AG04449 (cell line): ENCODE measurements around the gene PBRM1.

Experiments used
- CTCF ChIA-PET: fragments of 350-600 bp; formaldehyde crosslinking; extraction: SDS; loops from one replicate; lab custom pipeline; 2021; ENCODE audit warnings: antibody characterized with exemption; lab: Yijun Ruan, JAX
- POLR2A ChIA-PET: fragments of 400-600, 350-600 bp; formaldehyde crosslinking; extraction: SDS; loops from one replicate; lab custom pipeline; 2020; ENCODE audit warnings: antibody characterized with exemption, inconsistent platforms; lab: Yijun Ruan, JAX
- DNase-seq: peaks from one replicate; pipeline ENCODE4 v3.0.0-alpha.2; 2010; ENCODE audit warnings: low read depth, low spot score
- H3K4me3 ChIP-seq: 2 replicates; pipeline ENCODE4 v1.5.1; 2011; ENCODE audit warnings: low read depth, mild to moderate bottlenecking, control low read depth, low read length
- TF ChIP-seq, protein P1 (sequence below): IDR thresholded peaks from one replicate; pipeline ENCODE4 v1.5.1; 2011; ENCODE audit warnings: mild to moderate bottlenecking, moderate library complexity, low read length, control low read depth, inconsistent platforms; ENCODE audit not compliant: insufficient read depth; ENCODE audit errors: missing control alignments

The PBRM1 gene

DNA sequence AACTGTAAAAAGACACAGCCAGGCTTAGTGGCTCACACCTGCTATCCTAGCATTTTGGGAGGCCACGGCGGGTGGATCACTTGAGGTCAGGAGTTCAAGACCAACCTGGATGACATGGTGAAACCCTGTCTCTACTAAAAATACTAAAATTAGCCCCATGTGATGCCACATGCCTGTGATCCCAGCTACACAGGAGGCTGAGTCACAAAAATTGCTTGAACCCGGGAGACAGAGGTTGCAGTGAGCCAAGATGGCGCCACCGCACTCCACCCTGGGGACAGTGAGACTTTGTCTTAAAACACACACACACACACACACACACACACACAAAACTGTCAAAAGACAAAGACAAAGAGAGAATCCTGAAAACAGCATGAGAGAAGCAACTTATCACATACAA, 38.2 kb upstream of the PBRM1 start:
- no peak for DNase-seq
- CTCF ChIA-PET: interaction anchor here (0.6 kb wide), 1 partner anchor 327 kb away, joined by 3 read pairs; no protein-coding TSS in a partner anchor
- TF ChIP-seq, protein P1, sequence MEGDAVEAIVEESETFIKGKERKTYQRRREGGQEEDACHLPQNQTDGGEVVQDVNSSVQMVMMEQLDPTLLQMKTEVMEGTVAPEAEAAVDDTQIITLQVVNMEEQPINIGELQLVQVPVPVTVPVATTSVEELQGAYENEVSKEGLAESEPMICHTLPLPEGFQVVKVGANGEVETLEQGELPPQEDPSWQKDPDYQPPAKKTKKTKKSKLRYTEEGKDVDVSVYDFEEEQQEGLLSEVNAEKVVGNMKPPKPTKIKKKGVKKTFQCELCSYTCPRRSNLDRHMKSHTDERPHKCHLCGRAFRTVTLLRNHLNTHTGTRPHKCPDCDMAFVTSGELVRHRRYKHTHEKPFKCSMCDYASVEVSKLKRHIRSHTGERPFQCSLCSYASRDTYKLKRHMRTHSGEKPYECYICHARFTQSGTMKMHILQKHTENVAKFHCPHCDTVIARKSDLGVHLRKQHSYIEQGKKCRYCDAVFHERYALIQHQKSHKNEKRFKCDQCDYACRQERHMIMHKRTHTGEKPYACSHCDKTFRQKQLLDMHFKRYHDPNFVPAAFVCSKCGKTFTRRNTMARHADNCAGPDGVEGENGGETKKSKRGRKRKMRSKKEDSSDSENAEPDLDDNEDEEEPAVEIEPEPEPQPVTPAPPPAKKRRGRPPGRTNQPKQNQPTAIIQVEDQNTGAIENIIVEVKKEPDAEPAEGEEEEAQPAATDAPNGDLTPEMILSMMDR: no peak
- POLR2A ChIA-PET: no interaction called here
- no peak overlapping the region for H3K4me3 ChIP-seq

DNA sequence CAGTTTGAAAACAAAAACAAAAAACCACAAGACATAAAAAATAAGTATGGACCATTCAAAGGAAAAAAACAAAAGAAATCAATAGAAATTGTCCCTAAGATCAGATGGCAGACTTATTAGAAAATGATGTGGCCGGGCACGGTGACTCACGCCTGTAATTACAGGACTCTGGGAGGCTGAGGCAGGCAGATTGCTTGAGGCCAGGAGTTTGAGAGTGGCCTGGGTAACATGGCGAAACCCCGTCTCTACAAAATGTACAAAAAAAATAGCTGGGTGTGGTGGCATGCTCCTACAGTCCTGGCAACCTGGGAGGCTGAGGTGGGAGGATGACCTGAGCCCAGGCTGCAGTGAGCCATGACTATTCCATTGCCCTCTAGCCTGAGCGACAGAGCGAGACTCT, 36.8 kb upstream of the PBRM1 start:
- ChIA-PET CTCF (no interaction called here), POLR2A (no interaction called here)
- no peak for DNase-seq
- TF ChIP-seq, protein P1: no peak
- H3K4me3 ChIP-seq: no peak overlapping the region

DNA sequence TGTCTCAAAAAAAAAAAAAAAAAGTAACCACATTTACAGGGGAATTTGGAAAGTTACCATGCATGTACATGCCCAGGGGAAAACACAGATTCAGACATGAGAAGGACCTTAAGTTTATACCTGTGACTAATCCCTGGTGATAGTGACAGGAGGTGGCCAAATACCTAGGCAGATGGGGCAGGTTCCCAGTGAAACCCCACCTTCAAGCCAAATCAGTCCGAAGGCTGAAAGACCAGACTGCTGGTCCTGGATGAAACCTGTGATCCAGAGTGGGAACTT, 36.0 kb upstream of the PBRM1 start:
- POLR2A ChIA-PET: no interaction called here
- H3K4me3 ChIP-seq: no peak overlapping the region
- CTCF ChIA-PET: no interaction called here
- no peak for DNase-seq
- TF ChIP-seq, protein P1: no peak

DNA sequence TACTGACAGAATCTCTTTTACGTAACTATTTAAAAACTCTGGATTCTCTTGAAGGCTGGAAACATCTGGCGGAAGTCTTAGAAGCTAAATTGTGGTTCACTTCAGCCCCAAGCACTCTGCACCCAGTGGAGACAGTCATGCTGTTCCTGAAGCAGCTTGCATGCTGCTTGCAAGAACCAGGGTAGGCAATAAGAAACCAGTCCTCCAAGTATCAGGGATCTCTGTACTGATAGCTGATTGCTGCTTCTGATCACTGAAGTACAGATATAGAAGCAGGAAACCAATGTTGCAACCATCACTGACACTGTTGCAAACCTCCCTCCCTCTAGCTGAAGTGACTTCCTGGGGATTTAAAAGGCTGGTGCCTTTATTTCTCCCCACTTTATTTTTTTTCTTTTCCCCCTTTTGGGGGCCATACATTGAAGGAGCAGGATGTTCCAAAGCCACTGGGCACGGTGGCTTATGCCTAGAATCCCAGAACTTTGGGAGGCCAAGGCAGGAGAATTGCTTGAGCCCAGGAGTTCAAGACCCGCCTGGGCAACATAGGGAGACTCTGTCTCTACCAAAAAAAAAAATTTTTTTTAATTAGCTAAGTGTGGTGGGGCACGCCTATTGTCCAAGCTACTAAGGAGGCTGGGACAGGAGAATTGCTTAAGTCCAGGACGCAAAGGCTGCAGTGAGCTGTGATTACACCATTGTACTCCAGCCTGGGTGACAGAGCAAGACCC, 35.5 kb upstream of the PBRM1 start:
- no peak for DNase-seq
- H3K4me3 ChIP-seq: no peak overlapping the region
- ChIA-PET POLR2A (no interaction called here), CTCF (interaction anchor here (1.4 kb wide), 1 partner anchor 13 kb away, joined by 4 read pairs; no protein-coding TSS in a partner anchor)
- TF ChIP-seq, protein P1: no peak

DNA sequence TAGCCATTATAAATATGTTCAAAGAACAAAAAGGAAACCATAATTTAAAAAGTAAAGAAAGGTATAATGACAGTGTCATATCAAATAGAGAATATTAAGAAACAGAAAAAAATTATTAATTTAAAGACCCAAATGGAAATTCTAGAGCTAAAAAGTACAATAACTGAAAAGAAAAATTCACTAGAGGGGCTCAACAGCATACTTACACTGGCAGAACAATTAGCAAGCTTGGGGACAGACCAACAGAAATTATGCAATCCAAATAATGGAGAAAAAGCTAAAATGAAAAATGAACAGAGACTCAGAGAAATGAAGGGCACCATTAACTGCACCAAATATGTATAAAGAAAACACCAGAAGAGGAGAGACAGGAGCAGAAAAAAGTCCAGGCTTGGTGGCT, 33.9 kb upstream of the PBRM1 start:
- ChIA-PET CTCF (interaction anchor here (1.1 to 1.7 kb wide), 4 partner anchors 10 to 353 kb away, joined by 3 to 5 read pairs (median 4); no protein-coding TSS in a partner anchor), POLR2A (no interaction called here)
- TF ChIP-seq, protein P1: no peak
- no peak for DNase-seq
- no peak overlapping the region for H3K4me3 ChIP-seq

DNA sequence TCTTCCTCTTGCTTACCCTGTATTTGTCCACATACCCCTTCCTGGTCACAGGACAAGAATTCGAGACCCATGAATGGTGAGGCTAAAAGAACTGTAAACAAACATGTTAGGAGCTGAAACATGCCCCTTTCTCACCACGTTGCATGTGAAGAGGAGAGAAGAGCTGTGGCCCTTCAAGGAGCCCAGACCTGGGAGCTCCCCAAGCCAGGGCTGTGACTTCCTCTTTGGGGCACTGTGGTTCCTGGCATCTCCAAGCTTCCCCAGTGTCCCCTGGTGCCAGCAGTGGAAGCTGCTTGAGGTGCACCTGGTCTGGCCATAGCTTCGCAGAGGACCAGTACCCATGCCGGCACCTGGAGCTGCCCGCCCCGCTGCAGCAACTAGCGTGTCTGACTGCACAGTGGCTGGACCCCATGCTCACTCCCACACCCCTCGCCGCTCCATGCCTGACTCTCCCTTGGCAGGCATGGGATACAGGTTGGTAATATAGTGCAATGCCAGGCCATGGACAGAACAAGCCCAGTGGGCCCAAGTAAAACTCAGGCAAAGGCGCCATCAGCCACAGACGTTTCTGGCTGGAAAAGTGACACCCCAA, 30.1 kb upstream of the PBRM1 start:
- H3K4me3 ChIP-seq: no peak overlapping the region
- POLR2A ChIA-PET: interaction anchor here (1.5 kb wide), 1 partner anchor 10 kb away, joined by 5 read pairs; the partner anchor contains the start of genes GLT8D1 and SPCS1
- no peak for DNase-seq
- TF ChIP-seq, protein P1: no peak
- CTCF ChIA-PET: interaction anchor here (2.0 kb wide), 1 partner anchor 26 kb away, joined by 5 read pairs; no protein-coding TSS in a partner anchor
